ENCODE data around the gene AGAP1. TPM values are rescaled to one million over a fixed set of nuclear protein-coding genes. Genes with fewer than 3 reads are reported as not detected.

The AGAP1 gene
- total RNA-seq, 1 experiment from 2014 or later, result 25.8 TPM

GRCh38 chr2:235710933-235711332 lies 217.1 kb downstream of the AGAP1 start:
- no peak overlapping the region for H2AK5ac ChIP-seq (ENCODE audit: insufficient read length, low read length)
- H3K23me2 ChIP-seq (ENCODE audit: insufficient read length, low read depth, low read length, poor library complexity, severe bottlenecking), result no peaks in the 10 kb centered on the region
- H2BK12ac ChIP-seq (ENCODE audit: insufficient read length, low read depth, low read length), result no peak overlapping the region
- H3K14ac ChIP-seq (ENCODE audit: insufficient read depth, low read length), result no peak overlapping the region
- no peak overlapping the region for H4K5ac ChIP-seq (ENCODE audit: insufficient read length, low read depth, low read length)
- no peak for TF ChIP-seq CTCF (conservative IDR thresholded peaks at IDR 0.05)
- no peak overlapping the region for H3K9ac ChIP-seq (ENCODE audit: extremely low read depth, insufficient read length, low read length)
- H3K4me2 ChIP-seq (ENCODE audit: insufficient read depth, insufficient read length, low read length), result no peak overlapping the region
- H2BK5ac ChIP-seq (ENCODE audit: insufficient read length, low read length), result no peak overlapping the region
- Mint-ChIP-seq H3K27me3 (ENCODE audit: low read depth) (no peaks in the 10 kb centered on the region; the same call in 1 of the 2 replicates), H3K36me3 (ENCODE audit: insufficient read depth in 1 of 3, low read depth in 3 of 3) (peaks cover 0 to 15% (median 13%) of the 10 kb centered on the region in 3 experiments; a peak in 4 of 7 replicates), H3K9me3 (no peaks in the 10 kb centered on the region), H3K4me3 (no peak overlapping the region), H3K27ac (peak overlapping the region in 1 of 3 experiments; percentile 36; a peak in 1 of 7 replicates), H3K4me1 (peaks cover 3 to 7% of the 10 kb centered on the region in 2 experiments; a peak in 2 of 4 replicates)
- no peak overlapping the region for H2BK20ac ChIP-seq (ENCODE audit: low read depth, low read length, poor library complexity, severe bottlenecking)
- no peak overlapping the region for H4K91ac ChIP-seq (ENCODE audit: insufficient read length, low read depth, low read length)
- no peak overlapping the region for H3T11ph ChIP-seq (ENCODE audit: low read length)
- WGBS (ENCODE audit: extremely low coverage, insufficient read length, low lambda C conversion rate), result no CpG with 5 or more reads among the region's 11 CpGs
- H4K8ac ChIP-seq (replicated peaks; ENCODE audit: insufficient read length, low read depth, low read length), result no peak overlapping the region
- H3K27ac ChIP-seq (ENCODE audit: insufficient read length, low read depth, low read length), result no peak overlapping the region
- no peak for DNase-seq
- H2AFZ ChIP-seq (ENCODE audit: low read length), result no peak overlapping the region
- H3K79me2 ChIP-seq (ENCODE audit: insufficient read depth, low read length), result no peaks in the 10 kb centered on the region; the same call in 1 of the 2 replicates
- H2BK120ac ChIP-seq (ENCODE audit: low read depth, low read length, poor library complexity, severe bottlenecking), result no peak overlapping the region
- H3K9me3 ChIP-seq (ENCODE audit: control insufficient read depth, low read depth, low read length), result no peaks in the 10 kb centered on the region
- H3K18ac ChIP-seq (ENCODE audit: insufficient read length, low read depth, low read length), result no peak overlapping the region
- H3K23ac ChIP-seq (ENCODE audit: insufficient read length, low read depth, low read length), result no peak overlapping the region
- no peaks in the 10 kb centered on the region for H3K4me1 ChIP-seq (ENCODE audit: insufficient read depth, low read length)
- H2BK15ac ChIP-seq (ENCODE audit: low read depth, low read length), result no peak overlapping the region
- H3K27me3 ChIP-seq (ENCODE audit: insufficient read depth, low read length), result no peaks in the 10 kb centered on the region
- H3K4ac ChIP-seq (ENCODE audit: low read depth, low read length), result no peak overlapping the region
- no peak overlapping the region for H3K56ac ChIP-seq (ENCODE audit: insufficient read length, low read depth, low read length)
- H3K79me1 ChIP-seq (ENCODE audit: insufficient read depth, low read depth, low read length, poor library complexity, severe bottlenecking), result no peaks in the 10 kb centered on the region
- no peaks in the 10 kb centered on the region for H4K20me1 ChIP-seq (ENCODE audit: control insufficient read depth, insufficient read depth, insufficient read length)

Measured in H9 (cell line).